Measurements from ENCODE around the gene LTF.

The LTF gene

DNA sequence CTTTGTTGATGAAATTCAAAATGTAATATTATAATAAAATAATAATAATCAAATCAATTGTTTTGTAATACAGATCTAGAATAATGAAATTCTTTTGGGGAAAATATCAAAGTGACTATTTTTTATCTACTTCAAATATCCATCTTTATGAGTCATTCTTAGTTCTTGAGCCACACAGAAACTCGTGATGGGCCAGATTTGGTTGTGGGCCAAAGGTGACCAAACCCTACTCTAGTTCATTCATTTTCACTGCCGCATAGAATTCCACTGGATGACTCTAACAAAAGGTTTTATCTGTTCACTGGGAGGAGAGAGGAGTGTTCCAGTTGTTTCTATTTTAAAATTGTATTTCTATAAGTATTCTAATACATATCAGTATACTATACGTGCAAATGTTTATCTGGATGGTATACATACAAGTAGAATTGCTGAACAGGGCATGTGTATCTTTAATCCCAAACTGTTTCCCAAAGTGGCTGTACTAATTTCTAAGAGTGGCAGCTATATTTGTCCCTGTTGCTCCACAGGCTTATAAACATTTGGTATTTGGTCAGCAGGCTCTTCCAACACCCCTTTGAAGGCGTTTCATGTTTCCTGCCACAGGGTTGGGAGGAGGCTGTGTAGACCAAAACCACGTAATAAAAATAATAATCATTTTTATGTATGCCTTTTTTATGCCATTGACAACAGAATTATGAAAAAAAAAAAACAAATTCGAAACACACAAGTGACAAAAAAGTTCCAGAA is 25.8 kb upstream of the LTF start:
- no peak for FAIRE-seq

DNA sequence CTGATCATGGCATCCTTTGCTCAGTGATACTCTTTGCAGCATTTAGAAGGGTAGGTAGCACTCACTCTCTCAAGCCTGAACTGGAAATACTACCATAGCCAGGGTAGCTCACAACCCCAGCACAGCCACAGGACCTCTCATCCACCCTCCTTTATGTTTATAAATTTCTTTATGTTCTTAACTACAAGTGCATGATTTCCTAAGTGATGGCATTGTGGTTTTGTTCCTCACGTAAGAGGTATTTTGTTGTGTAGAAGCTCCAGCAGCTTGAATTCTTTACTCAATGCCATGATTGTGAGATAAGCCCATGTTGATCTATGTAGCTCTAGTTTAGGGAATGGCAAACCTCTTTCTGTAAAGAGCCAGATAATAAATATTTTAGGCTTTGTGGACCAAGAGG is 25.2 kb upstream of the LTF start:
- no peak for FAIRE-seq

DNA sequence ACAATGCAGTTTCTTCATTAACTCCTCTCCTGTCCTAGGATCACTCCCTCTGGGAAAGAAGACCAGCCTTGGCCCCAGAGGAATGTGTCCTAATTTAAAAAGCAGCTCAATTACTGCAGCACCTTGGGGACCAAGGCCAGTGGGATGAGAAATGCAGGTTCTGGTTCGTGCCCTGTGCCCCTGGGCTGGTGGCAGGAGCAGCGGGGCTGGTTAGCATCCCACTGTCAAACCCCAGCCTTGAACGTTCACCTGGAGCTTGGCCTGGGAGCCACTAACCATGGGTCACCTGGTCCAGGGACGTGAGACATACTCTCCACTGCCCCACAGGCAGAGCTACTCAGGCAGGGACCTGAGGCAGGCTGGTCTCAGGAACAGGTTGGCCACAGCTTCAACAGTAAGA is 24.7 kb upstream of the LTF start:
- FAIRE-seq = no peak

DNA sequence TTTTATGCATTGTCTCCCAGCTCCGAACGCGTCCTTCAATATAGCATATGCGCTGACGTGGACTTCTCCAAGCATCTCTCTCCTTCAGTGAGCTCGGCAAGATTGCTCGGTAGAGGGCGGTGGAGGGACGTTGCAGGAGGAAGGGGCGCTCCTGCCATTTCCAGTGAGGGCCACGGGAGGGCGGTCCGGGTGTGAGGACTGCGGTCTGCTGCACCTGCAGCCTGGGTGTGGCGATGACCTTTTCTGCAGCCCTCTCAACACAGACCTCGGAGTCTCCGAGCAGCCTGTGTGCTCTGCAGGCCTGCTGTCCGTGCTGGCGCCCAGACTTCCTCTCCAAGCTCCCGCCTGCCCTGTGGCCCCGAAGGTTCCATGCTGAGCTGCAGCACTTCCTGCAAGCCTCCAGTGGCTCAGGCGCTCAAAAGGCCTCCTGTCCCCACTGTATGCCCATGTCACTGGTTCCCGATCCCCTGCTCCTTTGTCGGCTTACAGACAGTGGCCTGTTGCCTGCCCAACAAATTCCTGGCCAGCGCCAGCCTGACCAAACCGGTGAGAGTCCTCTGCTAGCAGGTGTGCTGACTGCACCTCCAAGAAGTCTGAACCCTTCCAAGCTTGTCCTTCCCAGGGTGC is 24.1 kb upstream of the LTF start:
- FAIRE-seq = no peak

DNA sequence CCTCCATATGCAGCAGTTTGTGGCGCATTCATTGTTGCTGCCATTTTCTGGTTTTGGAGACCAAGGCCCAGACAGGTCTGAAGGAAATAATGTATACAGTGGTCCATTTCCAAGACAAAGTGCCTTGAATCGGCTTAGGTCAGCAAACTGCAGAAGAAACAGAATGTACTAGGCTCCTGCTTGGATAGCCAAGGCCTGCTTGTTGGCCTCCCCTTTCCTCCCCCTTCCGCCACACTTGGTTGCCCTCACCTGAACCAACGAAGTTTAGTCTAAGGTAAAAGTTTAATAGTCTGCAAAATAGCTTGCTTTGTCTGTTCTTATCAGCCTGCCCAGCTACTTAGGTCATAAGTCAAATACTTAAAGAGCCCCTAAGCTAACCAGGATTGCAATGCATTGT is 21.1 kb upstream of the LTF start:
- no peak for FAIRE-seq

DNA sequence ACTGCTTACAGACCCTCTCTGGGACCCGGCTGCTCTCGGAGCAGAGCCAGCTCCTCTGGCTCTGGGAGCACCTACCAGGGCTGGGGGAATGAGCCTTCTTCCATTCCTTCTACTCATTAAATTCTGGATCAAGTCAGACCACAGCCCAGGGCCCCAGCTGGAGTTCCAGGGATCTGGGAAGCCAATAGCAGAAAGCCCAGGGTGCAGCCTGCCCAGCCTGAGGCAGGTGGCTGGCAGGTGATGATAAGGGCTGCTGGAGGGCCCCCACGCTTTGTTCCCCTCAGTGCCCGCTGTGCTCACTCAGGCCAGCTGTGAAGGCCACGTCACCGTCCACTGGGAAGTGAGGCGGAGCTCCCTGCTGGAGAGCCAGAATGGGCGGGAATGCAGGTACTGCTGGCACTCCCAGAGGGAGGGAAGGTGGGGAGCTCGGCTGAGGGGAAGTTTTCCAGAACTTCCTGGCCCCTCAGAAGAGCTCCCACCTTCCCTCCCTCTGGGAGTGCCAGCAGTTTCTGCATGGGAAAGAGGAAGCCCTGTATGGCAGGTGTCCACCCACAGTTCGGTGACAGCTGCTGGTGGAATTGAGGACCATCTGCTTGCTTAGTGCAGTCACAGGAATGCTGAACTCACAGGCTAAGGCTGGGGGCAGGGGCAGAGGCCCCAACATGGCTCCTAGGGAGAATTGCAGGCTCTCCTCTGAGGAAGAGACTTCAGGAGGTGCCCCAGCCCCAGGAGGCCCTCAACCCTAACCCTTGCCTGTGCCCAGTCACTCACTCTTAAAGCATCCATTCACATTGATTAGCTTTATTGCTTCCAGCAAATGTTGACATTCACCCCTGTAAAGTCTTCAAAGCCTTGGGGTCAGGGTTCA is 20.4 kb upstream of the LTF start:
- FAIRE-seq = no peak

DNA sequence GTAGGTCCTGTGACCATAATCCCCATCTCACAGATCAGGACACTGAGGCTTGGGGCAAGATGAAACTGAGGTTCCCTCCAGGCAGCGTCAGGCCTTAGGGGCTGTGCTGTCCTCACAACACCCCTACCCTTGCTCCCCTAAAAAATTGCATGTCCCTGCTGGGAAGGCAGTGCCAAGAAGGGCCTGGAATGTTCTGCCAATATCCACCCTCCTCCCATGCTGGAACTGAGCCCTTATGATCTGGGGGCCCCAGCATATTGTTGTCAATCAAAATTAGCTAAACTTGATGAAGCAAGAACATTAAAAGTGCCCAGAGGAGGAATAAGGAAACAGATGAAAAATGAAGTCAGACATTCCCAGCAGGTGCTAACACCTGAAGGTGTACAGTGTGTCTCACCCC is 19.7 kb upstream of the LTF start:
- no peak for FAIRE-seq

DNA sequence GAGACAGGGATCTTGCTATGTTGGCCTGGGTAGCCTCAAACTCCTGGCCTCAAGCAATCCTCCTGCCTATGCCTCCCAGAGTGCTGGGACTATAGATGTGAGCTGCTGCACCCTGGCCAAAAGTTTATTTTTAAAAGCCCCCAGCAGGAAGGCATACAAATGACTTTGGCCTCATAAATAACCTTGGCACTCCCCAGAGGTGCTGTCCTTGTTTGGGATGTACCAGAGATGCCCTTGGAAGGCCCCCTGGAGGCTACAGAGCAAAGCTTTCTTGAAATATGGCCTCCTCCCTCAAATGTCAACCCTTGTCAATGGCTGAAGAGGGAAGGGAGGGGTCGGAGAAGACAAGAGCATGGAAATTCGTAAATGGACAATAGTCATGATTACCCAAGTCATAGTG is 19.1 kb upstream of the LTF start:
- no peak for FAIRE-seq

DNA sequence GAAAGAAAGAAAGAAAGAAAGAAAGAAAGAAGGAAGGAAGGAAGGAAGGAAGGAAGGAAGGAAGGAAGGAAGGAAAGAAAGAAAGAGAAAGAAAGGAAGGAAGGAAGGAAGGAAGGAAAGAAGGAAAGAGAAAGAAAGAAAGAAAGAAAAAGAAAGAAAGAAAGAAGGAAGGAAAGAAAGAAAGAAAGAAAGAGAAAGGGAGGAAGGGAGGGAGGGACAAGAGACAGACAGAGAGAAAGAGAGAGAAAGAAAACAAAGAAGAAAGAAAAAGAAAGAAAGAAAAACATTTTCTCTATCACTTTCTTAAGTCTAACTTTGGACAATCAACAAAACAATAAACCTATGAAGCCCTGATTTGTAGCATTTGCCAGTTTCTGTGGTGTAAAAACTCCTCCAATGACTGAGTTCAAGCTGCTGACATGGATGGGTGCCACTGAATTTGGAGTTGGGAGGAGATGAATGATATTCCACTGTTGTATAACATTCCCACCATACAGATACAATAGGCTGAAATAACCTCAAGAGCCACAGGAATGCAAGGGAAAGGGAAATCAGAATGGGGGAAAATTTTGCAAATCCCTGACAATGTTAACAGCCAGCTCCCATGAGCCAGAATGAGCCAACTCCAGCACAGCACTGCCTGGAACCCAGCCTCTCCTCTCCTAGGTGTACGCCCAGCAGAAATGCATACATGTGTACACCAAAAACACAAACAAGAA is 18.1 kb upstream of the LTF start:
- FAIRE-seq = no peak

DNA sequence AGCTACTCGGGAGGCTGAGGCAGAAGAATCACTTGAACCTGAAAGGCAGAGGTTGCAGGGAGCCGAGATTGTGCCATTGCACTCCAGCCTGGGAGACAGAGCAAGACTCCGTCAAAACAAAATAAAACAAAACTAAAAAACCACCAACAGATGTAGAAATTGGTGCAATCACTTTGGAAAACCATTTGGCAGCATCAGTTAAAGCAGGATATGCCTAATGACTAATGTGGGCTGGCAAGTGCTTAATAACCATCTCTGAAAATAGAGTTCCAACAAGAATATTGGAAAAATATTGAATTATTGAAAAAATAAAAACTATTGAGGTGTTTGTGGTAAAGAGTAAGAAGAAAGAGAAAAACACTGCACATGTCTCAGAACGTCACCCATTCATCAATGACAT is 16.9 kb upstream of the LTF start:
- FAIRE-seq = no peak

DNA sequence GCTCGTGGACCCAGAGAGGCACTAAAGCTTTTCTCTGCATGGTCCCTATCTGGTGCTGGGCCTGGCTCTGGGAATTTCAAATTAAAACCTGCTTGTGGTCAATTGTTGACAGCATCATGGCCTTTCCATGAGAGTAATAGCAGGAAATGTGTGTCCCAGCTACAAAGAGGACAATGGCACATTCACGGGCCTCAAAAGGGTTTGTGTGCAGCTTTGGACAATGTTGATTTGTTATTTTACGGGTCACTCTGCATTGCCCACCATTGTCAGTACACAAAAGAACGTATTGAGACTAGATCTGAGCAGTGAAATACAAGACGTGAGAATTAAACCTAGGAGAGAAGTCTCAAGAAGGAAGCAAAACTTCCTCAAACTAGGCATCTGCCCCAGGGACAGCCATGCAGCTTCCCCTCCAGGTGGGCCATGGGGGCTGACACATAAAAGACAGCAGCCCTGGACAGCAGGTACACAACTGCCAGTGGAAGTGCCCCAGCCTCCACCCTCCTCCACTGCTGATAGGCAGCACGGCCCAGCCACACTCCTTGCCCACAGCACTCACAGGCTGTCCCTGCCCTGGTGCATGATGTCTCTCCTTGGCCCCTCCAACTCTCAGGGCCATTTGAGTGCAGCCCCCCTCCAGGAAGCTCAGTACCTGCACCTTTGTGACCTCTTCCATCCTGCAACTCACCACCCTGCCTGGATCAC is 15.9 kb upstream of the LTF start:
- no peak for FAIRE-seq

DNA sequence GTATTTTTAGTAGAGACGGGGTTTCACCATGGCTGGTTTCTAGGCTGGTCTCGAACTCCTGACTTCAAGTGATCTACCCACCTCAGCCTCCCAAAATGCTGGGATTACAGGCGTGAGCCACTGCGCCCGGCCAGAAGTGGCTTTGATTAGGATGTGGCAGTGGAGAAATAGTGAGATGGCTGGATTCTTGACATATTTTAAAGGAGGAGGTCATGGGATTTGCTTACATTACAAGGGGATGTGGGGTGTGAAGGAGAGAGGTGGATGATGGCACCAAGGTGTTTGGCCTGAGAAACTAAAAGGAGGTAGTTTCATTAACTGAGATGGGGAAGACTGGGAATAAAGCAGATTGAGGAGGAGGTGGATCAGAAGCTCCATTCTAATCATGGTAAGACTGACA is 15.0 kb upstream of the LTF start:
- no peak for FAIRE-seq

DNA sequence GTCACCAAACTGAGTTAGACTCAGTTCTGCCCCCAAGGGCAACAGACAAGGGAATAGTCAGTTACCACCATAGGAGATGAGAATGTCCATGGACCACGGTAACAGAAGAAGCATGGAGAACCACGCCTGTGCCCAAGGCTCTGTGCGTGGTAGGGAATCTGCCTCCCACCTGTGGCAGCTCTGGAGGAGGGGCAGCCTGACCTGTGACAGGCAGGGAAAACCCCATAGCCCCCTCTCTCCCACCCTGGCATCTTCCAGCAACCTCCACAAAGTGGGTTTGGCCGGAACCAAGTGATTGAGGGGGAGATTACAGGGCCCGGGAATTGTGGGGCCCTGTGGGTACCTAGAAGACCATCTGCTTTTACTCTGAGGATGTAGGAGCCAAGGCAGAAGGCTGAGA is 14.3 kb upstream of the LTF start:
- no peak for FAIRE-seq

DNA sequence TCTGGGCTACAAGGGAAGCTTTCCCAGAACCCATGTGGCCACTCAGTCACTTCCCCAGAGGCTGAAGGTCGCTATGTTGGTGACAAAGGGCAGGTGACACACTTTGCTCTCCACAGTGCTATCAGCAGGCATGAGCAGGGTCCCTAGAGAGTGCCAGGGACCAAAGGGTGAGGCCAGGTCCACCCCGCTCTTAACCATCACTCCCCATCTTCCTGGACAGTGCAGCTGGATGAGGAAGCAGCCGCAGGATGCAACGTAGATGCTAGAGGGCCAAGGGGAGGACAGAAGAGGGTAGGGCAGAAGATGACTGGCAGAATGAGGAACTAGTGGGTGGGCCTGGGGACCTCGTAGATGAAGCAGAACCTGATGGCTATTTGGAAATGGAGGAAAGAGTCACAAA is 13.6 kb upstream of the LTF start:
- FAIRE-seq = no peak

DNA sequence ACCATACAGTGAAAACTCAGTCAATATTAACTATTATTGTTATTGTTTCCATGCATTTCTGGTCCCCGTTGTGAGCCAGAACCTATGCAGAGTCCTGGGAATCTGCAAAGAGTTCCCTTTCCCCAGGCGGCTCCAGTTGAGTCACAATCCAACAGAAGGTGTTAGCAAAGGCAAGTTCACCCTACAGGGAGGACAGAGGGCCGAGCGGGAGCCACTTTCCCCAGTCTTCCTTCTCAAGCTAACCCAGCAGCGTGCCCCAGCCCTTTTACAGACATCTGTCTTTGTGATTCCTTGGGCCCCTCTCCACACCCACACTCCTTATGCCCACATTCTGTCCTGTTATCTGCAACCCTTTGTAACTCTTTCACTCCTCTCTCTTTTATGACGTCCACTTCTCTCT is 13.1 kb upstream of the LTF start:
- no peak for FAIRE-seq

DNA sequence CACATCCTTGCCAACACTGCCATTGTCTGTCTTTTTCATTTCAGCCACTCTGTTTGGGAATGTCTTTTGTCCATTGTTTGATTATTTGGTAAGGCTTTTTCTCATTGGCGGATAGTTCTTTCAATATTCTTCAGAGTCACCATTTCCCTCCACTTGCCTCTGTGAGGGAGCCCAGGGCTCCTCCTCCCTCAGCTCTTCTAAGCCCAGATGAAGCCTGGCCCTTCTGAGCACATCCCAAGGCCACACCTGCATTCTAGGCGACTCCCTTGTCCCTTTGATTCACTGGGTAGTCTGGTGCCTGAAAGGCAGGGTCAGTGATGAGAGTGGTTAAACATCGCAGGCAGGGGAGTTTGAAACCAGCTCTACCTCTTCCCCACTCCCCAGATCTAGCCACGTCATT is 12.4 kb upstream of the LTF start:
- no peak for FAIRE-seq

DNA sequence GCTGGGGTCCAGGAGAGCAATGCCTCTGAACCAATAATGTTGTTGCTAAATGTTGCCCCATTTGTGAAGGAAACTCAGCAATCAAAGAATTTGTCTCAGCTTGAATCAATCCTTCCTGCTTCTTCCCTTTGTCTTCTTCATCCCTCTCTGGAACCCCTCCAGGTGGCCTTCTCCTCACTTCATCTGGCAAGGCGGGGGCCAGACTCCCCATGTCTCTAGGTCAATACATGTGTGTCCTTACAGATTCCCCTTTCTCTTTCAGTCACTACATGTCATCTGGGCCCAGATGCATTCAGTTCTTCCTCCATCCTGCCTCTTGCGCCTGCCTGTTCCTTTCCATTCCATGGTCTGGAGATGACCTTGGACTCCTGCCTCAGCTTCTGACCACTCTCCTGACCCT is 8.0 kb upstream of the LTF start:
- FAIRE-seq = no peak

DNA sequence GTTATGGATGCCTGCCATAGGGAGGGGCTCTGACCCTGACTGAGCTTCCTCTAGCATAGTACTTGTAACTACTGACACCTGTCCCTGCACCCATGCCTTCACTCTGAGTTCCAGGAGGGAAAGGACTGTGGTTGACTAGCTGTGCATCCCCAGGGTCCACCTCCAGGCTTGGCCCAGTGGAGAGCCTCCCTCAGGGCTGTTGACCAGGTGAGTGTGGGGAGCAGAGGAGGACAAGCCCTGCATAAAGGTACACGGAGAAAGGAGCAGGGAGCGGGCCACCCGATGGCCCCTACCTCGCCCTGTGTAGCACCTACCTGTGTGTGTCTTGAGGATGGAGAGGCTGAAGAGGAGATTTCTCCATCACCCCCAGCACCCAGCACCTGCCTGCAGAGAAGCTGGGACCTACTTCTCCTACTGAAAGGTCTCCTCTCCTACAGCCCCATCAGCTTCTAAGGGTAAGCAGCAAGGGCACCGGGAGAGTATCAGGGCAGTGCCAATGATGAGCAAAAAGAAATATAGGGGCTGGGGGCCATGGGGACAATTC is 6.7 kb upstream of the LTF start:
- no peak for FAIRE-seq

DNA sequence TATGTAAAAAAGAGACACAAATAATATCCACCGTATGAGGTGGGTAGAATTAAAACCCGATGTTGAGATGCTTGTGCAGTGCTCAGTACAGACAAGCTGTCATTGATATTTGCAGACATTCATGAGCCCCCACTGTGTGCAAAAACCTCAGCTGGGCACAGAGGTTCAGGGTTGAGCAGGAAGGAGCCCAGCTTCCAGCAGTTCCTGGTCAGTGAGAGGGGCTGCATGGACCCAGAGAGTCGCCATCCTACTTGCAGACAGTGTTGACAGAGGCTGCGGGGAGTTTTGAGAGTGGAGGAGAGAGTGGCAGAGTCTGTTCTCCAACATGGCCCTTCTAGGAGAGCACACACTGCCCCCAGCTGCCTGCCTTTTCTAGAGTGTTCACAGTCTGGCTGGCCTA is 6.1 kb upstream of the LTF start:
- FAIRE-seq = no peak

DNA sequence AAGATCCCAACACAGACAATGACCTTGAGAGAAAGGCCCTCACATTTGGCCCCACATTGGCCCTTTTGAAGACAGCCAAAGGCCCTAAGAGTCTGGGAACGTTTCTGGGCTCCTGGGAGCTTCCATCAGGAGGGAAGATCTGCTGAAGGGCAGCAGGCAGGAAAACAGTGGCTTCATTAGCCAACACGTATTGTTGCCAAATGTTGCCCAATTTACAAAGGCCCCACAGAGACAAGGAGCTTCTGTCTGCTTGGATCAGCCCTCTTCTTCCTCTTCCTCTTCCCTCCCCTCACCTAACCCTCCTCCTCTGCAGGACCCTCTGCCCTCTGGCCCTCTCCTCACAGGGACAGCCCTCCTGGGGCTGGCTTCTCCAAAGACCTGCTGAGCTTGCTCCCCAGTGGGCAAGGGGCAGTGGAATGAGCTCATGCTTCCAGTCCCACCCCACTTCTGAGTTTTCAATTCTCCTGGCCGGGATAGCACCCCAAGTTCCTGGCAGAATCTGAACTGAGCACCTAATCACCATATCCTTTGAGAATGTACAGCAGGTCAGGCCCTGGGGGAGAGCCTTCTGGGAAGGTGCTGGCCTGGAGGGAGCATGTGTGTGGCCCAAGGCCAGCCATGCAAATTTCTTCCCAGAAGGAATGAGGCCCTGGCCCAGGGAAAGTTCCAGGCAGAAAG is 5.1 kb upstream of the LTF start:
- FAIRE-seq = no peak

DNA sequence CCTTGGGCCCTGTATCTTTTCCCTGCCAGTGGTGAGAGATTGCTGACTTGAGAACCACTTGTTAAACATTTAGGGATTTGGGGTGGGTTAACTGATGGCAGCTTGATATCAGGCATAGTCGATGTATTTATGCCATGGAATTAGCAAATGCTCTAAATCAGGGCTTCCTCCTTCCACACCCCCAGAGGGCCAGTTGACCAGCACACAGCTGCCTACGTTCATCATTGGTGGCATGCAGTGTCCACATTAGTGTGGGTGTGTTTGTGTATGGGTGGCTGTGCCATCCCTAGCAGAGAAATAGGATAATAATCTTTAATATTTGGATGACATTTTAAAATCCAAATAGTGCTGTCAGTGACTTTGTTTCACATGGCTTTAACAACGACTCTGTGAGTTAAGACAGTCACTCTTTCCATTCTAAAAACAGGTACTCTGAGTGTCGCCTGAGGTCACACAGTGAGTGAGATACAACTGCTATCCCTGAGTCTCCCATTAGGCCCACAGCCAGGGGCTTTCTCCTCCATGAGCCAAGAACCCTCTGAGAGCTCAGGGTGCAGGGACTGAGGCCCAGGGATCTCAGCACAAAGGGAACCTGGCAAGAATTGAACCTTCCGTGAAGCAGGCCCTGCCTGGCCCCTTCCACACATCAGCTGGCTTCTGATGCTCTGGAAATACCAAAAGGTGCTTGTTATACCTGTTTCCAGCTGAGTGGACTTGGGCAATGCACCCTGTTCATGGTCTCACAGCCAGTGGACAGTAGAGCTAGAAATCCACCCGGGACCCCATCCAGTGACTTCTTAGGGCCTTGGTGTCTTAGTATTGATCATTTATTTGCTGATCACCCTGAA is 4.3 kb upstream of the LTF start:
- no peak for FAIRE-seq
